ENCODE results near the gene STK32A. TPM values are rescaled to one million over a fixed set of nuclear protein-coding genes. Genes with fewer than 3 reads are reported as not detected.

The STK32A gene
- polyA plus RNA-seq, 2 donors, result 0.04 to 0.09 TPM

DNA sequence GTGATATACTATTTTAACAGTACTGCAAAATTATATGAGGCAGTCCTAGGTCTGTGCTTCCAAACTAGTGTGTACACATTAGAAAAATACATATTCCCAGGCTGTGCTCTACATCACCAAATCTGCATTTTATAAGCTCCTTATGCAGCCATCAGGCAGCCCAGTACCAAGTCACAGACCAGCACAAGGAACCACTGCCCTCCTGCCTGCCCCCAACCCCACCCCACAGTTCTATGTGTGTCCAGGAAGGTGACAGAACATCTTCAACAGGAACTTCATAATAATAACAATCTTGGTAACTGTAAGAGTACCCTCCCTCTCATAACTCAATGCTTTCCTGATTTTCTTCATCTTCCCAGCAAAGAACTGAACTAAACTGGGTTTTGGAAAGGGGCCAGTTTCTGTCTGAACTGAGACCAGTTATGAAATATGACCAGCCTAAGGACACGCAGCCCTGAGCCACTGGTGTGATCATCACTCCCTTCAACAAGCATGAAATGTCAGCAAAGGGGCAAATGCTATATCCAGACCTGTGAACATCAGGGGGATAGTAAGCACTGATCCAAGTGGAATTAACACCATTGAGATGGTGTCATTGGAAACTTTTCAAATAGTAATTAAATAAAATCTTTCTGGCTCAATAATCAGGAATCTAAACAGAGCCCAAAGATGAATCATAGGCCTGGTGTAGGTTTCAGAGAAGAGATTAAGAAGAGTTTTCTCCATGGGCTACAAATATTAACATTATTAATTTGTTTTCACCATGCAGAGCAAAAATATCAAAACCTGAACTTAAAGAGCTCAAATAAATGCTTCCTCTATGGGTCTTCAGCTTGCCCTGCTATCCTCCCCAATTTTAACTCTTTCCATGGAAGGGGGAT is 192.9 kb downstream of the STK32A start:
- Histone ChIP-seq H3K36me3 (ENCODE audit: control insufficient read depth in 2 of 2, insufficient read depth in 2 of 2, low read length in 1 of 2) (no peaks in the 10 kb centered on the region), H3K4me1 (ENCODE audit: control insufficient read depth in 2 of 2, insufficient read depth in 2 of 2, low read length in 1 of 2) (no peaks in the 10 kb centered on the region), H3K9me3 (ENCODE audit: control insufficient read depth in 2 of 2, insufficient read depth in 1 of 2, low read depth in 1 of 2, low read length in 1 of 2) (no peaks in the 10 kb centered on the region), H3K4me3 (ENCODE audit: low read depth in 1 of 2, low read length in 2 of 2) (no peak overlapping the region), H3K27me3 (ENCODE audit: control insufficient read depth in 1 of 2, insufficient read depth in 2 of 2, low read length in 2 of 2) (no peaks in the 10 kb centered on the region), H3K27ac (ENCODE audit: low read depth in 2 of 2, low read length in 1 of 2) (peak overlapping the region in 1 of 2 donors; percentile 27)
- 28 to 41% methylated on average over 1 of the region's 1 CpG for WGBS, 2 donors

DNA sequence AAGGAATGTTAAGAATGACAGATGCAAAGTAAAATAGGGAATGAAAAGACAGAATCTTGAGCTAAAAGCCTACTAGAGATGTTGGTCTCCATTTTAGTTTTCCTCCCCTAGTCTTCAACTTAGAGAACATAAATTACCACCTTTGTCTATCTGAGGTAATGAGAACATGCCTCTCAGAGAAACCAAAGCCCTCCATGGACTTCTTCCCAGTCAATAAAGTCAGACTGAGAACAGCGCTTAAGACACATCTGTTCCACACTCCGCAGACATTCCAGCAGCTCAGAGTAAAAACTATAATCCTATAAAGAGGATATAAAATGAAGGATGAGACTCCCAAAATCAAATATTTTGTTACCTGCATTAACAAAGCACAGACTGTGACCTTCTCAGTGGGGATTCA is 195.8 kb downstream of the STK32A start:
- Histone ChIP-seq H3K27me3 (ENCODE audit: control insufficient read depth in 1 of 2, insufficient read depth in 2 of 2, low read length in 2 of 2) (no peaks in the 10 kb centered on the region), H3K4me1 (ENCODE audit: control insufficient read depth in 2 of 2, insufficient read depth in 2 of 2, low read length in 1 of 2) (no peaks in the 10 kb centered on the region), H3K27ac (ENCODE audit: low read depth in 2 of 2, low read length in 1 of 2) (no peak overlapping the region), H3K36me3 (ENCODE audit: control insufficient read depth in 2 of 2, insufficient read depth in 2 of 2, low read length in 1 of 2) (no peaks in the 10 kb centered on the region), H3K4me3 (ENCODE audit: low read depth in 1 of 2, low read length in 2 of 2) (no peak overlapping the region), H3K9me3 (ENCODE audit: control insufficient read depth in 2 of 2, insufficient read depth in 1 of 2, low read depth in 1 of 2, low read length in 1 of 2) (no peaks in the 10 kb centered on the region)
- 73 to 85% methylated on average over 2 of the region's 2 CpGs for WGBS, 2 donors

- no peaks in the 10 kb centered on the region for H3K36me3 ChIP-seq (ENCODE audit: control insufficient read depth in 2 of 2, insufficient read depth in 2 of 2, low read length in 1 of 2)
- H3K9me3 ChIP-seq (ENCODE audit: control insufficient read depth in 2 of 2, insufficient read depth in 1 of 2, low read depth in 1 of 2, low read length in 1 of 2), result no peaks in the 10 kb centered on the region
- no peak overlapping the region for H3K27ac ChIP-seq (ENCODE audit: low read depth in 2 of 2, low read length in 1 of 2)
- no peak overlapping the region for H3K4me3 ChIP-seq (ENCODE audit: low read depth in 1 of 2, low read length in 2 of 2)
- no peaks in the 10 kb centered on the region for H3K27me3 ChIP-seq (ENCODE audit: control insufficient read depth in 1 of 2, insufficient read depth in 2 of 2, low read length in 2 of 2)
- 68 to 76% methylated on average over 3 of the region's 3 CpGs for WGBS, 2 donors
- no peaks in the 10 kb centered on the region for H3K4me1 ChIP-seq (ENCODE audit: control insufficient read depth in 2 of 2, insufficient read depth in 2 of 2, low read length in 1 of 2)
These were observed 196.8 kb downstream of the STK32A start for GRCh38 chr5:147431586-147431985.

- no peak overlapping the region for H3K27ac ChIP-seq (ENCODE audit: low read depth in 2 of 2, low read length in 1 of 2)
- H3K27me3 ChIP-seq (ENCODE audit: control insufficient read depth in 1 of 2, insufficient read depth in 2 of 2, low read length in 2 of 2), result no peaks in the 10 kb centered on the region
- no peaks in the 10 kb centered on the region for H3K9me3 ChIP-seq (ENCODE audit: control insufficient read depth in 2 of 2, insufficient read depth in 1 of 2, low read depth in 1 of 2, low read length in 1 of 2)
- no peaks in the 10 kb centered on the region for H3K36me3 ChIP-seq (ENCODE audit: control insufficient read depth in 2 of 2, insufficient read depth in 2 of 2, low read length in 1 of 2)
- no peak overlapping the region for H3K4me3 ChIP-seq (ENCODE audit: low read depth in 1 of 2, low read length in 2 of 2)
- no peaks in the 10 kb centered on the region for H3K4me1 ChIP-seq (ENCODE audit: control insufficient read depth in 2 of 2, insufficient read depth in 2 of 2, low read length in 1 of 2)
- 75 to 84% methylated on average over 4 of the region's 4 CpGs for WGBS, 2 donors
These were observed 197.5 kb downstream of the STK32A start for GRCh38 chr5:147432323-147432722.

DNA sequence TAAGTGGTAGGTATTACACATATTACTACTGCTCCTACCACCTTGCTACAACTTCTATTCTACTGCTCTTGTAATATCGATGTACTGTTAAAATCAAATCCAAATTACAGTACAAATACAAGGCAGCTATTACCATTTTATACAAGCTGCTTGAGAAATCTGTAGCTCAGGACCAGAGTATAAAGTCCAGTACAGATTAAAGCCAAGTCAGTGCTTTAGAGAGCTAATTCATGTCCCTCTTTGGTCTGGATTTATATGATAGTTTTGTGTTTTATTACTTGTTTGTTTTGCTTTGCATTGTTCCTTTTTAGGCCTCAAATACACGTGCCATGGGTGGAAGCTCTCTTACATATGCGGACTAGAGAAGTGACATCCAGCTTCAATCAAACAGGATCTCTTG is 199.2 kb downstream of the STK32A start:
- WGBS, 2 donors, result 76 to 85% methylated on average over 3 of the region's 3 CpGs
- no peaks in the 10 kb centered on the region for H3K4me1 ChIP-seq (ENCODE audit: control insufficient read depth in 2 of 2, insufficient read depth in 2 of 2, low read length in 1 of 2)

GRCh38 chr5:147436596-147436995 is 201.8 kb downstream of the STK32A start:
- no peaks in the 10 kb centered on the region for H3K36me3 ChIP-seq (ENCODE audit: control insufficient read depth in 2 of 2, insufficient read depth in 2 of 2, low read length in 1 of 2)
- H3K27me3 ChIP-seq (ENCODE audit: control insufficient read depth in 1 of 2, insufficient read depth in 2 of 2, low read length in 2 of 2), result no peaks in the 10 kb centered on the region
- H3K4me1 ChIP-seq (ENCODE audit: control insufficient read depth in 2 of 2, insufficient read depth in 2 of 2, low read length in 1 of 2), result no peaks in the 10 kb centered on the region
- 82 to 83% methylated on average over 3 of the region's 3 CpGs for WGBS, 2 donors
- no peak overlapping the region for H3K27ac ChIP-seq (ENCODE audit: low read depth in 2 of 2, low read length in 1 of 2)
- no peaks in the 10 kb centered on the region for H3K9me3 ChIP-seq (ENCODE audit: control insufficient read depth in 2 of 2, insufficient read depth in 1 of 2, low read depth in 1 of 2, low read length in 1 of 2)
- H3K4me3 ChIP-seq (ENCODE audit: low read depth in 1 of 2, low read length in 2 of 2), result no peak overlapping the region

More for the DNA sequence above, 199.2 kb downstream of the STK32A start:
- H3K36me3 ChIP-seq (ENCODE audit: control insufficient read depth in 2 of 2, insufficient read depth in 2 of 2, low read length in 1 of 2), result no peaks in the 10 kb centered on the region
- H3K27me3 ChIP-seq (ENCODE audit: control insufficient read depth in 1 of 2, insufficient read depth in 2 of 2, low read length in 2 of 2), result no peaks in the 10 kb centered on the region
- no peaks in the 10 kb centered on the region for H3K9me3 ChIP-seq (ENCODE audit: control insufficient read depth in 2 of 2, insufficient read depth in 1 of 2, low read depth in 1 of 2, low read length in 1 of 2)
- no peak overlapping the region for H3K27ac ChIP-seq (ENCODE audit: low read depth in 2 of 2, low read length in 1 of 2)
- H3K4me3 ChIP-seq (ENCODE audit: low read depth in 1 of 2, low read length in 2 of 2), result no peak overlapping the region

- 65 to 73% methylated on average over 6 of the region's 6 CpGs for WGBS, 2 donors
- Histone ChIP-seq H3K27me3 (ENCODE audit: control insufficient read depth in 1 of 2, insufficient read depth in 2 of 2, low read length in 2 of 2) (no peaks in the 10 kb centered on the region), H3K27ac (ENCODE audit: low read depth in 2 of 2, low read length in 1 of 2) (no peak overlapping the region), H3K4me3 (ENCODE audit: low read depth in 1 of 2, low read length in 2 of 2) (no peak overlapping the region), H3K4me1 (ENCODE audit: control insufficient read depth in 2 of 2, insufficient read depth in 2 of 2, low read length in 1 of 2) (no peaks in the 10 kb centered on the region), H3K36me3 (ENCODE audit: control insufficient read depth in 2 of 2, insufficient read depth in 2 of 2, low read length in 1 of 2) (no peaks in the 10 kb centered on the region), H3K9me3 (ENCODE audit: control insufficient read depth in 2 of 2, insufficient read depth in 1 of 2, low read depth in 1 of 2, low read length in 1 of 2) (no peaks in the 10 kb centered on the region)
These were observed 202.4 kb downstream of the STK32A start for GRCh38 chr5:147437161-147437596.

Measured in esophagus (tissue), 2 donors.